Stimulated activated memory B cell treated with anti-CD40 and anti-IgM and Interleukin-4, amounts not matched to agents 10 μg/mL and 1 μg/mL and 100 μg/mL, for 72 hours (primary cell): ENCODE results near the gene SINHCAF.
A peak's percentile ranks its signal among the peaks of the same experiment; 100 is the strongest.
"Not testable (repeated sequence)": the region's sequence is repeated elsewhere in the genome, so short reads cannot be mapped to it uniquely, and the experiment has no call there.

Source experiments
- ATAC-seq: fragments of 150-1000 bp; cut with Tn5 transposase; 2 replicates; pipeline ENCODE4 v1.10.0; 2021
- H3K27ac Mint-ChIP-seq: one replicate; pipeline ENCODE4 v1.8.0; 2022; ENCODE audit warnings: mild to moderate bottlenecking, mixed read lengths
- H3K27me3 Mint-ChIP-seq: one replicate; pipeline ENCODE4 v1.8.0; 2022; ENCODE audit warnings: mixed read lengths
- H3K36me3 Mint-ChIP-seq: one replicate; pipeline ENCODE4 v1.8.0; 2022; ENCODE audit warnings: mixed read lengths
- H3K4me1 Mint-ChIP-seq: one replicate; pipeline ENCODE4 v1.8.0; 2022; ENCODE audit warnings: mixed read lengths
- H3K4me3 Mint-ChIP-seq: one replicate; pipeline ENCODE4 v1.8.0; 2022; ENCODE audit warnings: mild to moderate bottlenecking, moderate library complexity, mixed read lengths
- H3K9me3 Mint-ChIP-seq: one replicate; pipeline ENCODE4 v1.8.0; 2022; ENCODE audit warnings: mixed read lengths

SINHCAF gene

GRCh38 chr12:31245822-31246469 is 80.0 kb downstream of the SINHCAF start:
- H3K4me3 Mint-ChIP-seq: no peak overlapping the region
- no peak for ATAC-seq
- H3K27ac Mint-ChIP-seq: no peak overlapping the region
- H3K36me3 Mint-ChIP-seq: no peaks in the 10 kb centered on the region
- H3K9me3 Mint-ChIP-seq: no peaks in the 10 kb centered on the region
- H3K27me3 Mint-ChIP-seq: no peaks in the 10 kb centered on the region
- no peaks in the 10 kb centered on the region for H3K4me1 Mint-ChIP-seq

GRCh38 chr12:31242418-31242817 is 83.5 kb downstream of the SINHCAF start:
- not testable (repeated sequence) for H3K27ac Mint-ChIP-seq, H3K9me3 Mint-ChIP-seq, H3K36me3 Mint-ChIP-seq, H3K4me3 Mint-ChIP-seq, H3K4me1 Mint-ChIP-seq, ATAC-seq
- peaks cover 11% of the 10 kb centered on the region for H3K27me3 Mint-ChIP-seq

DNA sequence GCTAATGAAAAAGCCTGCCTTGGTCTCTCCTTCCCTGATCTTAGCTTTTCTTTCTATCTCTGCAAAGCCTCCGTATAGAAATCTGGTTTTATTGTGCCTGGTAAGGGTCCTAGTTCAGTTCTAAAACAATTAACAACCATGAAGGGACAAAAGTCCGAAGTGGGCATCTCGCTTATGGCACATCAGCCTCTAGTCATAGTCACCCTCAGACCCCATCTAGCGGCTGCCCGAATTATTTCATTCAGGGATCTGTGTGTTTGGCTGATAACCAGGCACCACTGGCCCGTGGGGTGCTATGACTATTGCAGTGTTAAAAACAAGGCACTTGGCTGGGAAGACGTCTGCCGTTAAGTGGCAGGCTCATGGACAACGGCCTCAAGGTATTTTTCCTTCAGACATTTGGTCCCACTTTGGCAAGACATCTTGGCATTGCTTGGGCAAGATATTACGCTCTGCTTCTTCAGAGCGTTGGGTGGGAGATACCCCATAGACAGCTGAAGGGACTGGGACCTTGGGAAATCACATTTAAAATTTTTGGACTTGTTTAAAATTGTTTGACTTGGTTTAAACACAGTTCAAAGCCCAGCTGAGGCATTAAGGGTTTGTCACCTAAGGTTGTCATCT is 87.1 kb downstream of the SINHCAF start:
- H3K4me3 Mint-ChIP-seq: no peak overlapping the region
- H3K36me3 Mint-ChIP-seq: no peaks in the 10 kb centered on the region
- H3K4me1 Mint-ChIP-seq: peaks cover 17% of the 10 kb centered on the region
- peaks cover 37% of the 10 kb centered on the region for H3K27me3 Mint-ChIP-seq
- H3K27ac Mint-ChIP-seq: no peak overlapping the region
- H3K9me3 Mint-ChIP-seq: no peaks in the 10 kb centered on the region
- ATAC-seq: peak; percentile 72

DNA sequence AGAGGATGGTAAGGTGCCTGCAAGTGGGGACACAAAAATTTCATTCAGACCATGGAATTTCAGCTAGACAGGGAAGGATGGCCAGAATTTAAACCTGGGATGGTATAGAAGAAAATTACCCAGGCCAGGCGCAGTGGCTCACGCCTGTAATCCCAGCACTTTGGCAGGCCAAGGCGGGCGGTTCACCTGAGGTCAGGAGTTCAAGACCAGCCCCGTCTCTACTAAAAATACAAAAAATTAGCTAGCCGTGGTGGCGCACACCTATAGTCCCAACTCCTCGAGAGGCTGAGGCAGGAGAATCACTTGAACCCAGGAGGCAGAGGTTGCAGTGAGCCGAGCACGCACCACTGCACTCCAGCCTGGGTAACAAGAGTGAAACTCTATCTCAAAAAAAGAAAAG is 87.6 kb downstream of the SINHCAF start:
- not testable (repeated sequence) for H3K4me3 Mint-ChIP-seq, ATAC-seq, H3K36me3 Mint-ChIP-seq, H3K27ac Mint-ChIP-seq, H3K9me3 Mint-ChIP-seq
- peaks cover 39% of the 10 kb centered on the region for H3K27me3 Mint-ChIP-seq
- H3K4me1 Mint-ChIP-seq: peaks cover 17% of the 10 kb centered on the region

DNA sequence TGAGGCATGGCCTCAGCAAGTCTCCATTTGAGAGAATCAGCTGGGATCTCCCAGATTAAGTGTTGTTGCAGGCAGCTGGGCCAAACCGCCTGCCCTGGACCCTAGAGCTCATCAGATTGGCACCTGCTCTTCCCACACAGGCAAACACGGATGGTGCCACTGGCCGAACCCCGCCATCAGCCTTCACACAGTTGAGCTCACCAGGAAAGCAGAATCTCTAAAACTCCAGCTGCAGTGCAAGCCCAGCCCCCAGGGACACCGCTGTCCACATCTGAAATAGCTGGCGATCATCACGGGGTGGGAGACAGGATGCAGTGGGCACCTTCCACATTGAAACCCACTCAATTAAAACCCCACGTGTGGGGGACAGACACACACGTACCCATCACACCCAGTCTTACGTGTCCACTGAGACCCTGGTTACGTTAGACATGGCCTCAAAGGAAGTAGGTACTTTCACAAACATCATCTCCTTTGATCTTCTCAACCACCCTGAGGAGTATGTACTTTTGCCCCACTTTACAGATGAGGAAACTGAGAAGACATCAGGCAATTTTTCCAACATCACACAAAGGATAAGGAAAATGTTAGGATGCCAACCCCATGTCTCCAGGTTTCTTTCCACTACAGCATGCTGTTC is 88.8 kb downstream of the SINHCAF start:
- H3K9me3 Mint-ChIP-seq: no peaks in the 10 kb centered on the region
- H3K4me3 Mint-ChIP-seq: no peak overlapping the region
- peak; percentile 78 for ATAC-seq
- H3K4me1 Mint-ChIP-seq: peaks cover 17% of the 10 kb centered on the region
- H3K27ac Mint-ChIP-seq: peak overlapping the region; percentile 44
- peaks cover 39% of the 10 kb centered on the region for H3K27me3 Mint-ChIP-seq
- no peaks in the 10 kb centered on the region for H3K36me3 Mint-ChIP-seq

GRCh38 chr12:31235868-31236395 is 90.0 kb downstream of the SINHCAF start:
- Mint-ChIP-seq H3K4me3 (no peak overlapping the region), H3K27ac (no peak overlapping the region), H3K27me3 (peaks cover 48% of the 10 kb centered on the region), H3K36me3 (no peaks in the 10 kb centered on the region), H3K9me3 (peaks cover 4% of the 10 kb centered on the region), H3K4me1 (peaks cover 17% of the 10 kb centered on the region)
- no peak for ATAC-seq

GRCh38 chr12:31234955-31235867 is 90.7 kb downstream of the SINHCAF start:
- Mint-ChIP-seq H3K27me3 (peaks cover 48% of the 10 kb centered on the region), H3K9me3 (peaks cover 4% of the 10 kb centered on the region), H3K4me3 (no peak overlapping the region), H3K36me3 (no peaks in the 10 kb centered on the region), H3K4me1 (peaks cover 17% of the 10 kb centered on the region), H3K27ac (no peak overlapping the region)
- no peak for ATAC-seq

- no peaks in the 10 kb centered on the region for H3K36me3 Mint-ChIP-seq
- peaks cover 4% of the 10 kb centered on the region for H3K9me3 Mint-ChIP-seq
- peaks cover 17% of the 10 kb centered on the region for H3K4me1 Mint-ChIP-seq
- peaks cover 48% of the 10 kb centered on the region for H3K27me3 Mint-ChIP-seq
- H3K4me3 Mint-ChIP-seq: no peak overlapping the region
- H3K27ac Mint-ChIP-seq: no peak overlapping the region
- no peak for ATAC-seq
Measured at GRCh38 chr12:31234053-31234840, 91.7 kb downstream of the SINHCAF start.

- Mint-ChIP-seq H3K4me1 (peaks cover 12% of the 10 kb centered on the region), H3K27me3 (peaks cover 45% of the 10 kb centered on the region), H3K36me3 (no peaks in the 10 kb centered on the region), H3K4me3 (no peak overlapping the region), H3K27ac (no peak overlapping the region), H3K9me3 (peaks cover 4% of the 10 kb centered on the region)
- no peak for ATAC-seq
Measured at GRCh38 chr12:31233061-31233730, 92.8 kb downstream of the SINHCAF start.

DNA sequence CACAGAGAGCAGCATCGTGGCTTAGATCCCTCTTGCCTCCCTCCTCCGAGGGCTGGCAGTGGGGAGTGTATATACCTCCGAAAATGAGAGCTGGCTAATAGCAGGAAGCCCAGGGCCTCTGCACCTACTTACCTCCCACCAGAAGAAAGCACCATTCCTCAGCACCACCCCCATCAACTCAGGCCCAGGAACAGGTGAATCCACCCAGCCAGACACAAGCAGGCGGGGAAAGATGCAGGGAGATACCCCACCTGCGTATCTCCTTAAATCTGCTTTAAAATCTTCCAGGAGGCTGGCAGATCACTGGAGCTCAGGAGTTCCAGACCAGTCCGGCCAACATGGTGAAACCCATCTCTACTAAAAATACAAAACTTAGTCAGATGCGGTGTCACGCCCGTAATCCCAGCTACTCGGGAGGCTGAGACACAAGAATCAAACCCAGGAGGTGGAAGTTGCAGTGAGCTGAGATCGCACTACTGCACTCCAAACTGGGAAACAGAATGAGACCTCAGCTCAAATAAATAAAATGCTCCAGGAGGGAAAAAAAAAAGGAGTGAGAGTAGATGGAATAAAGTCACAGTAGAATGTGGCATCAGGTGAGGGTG is 93.5 kb downstream of the SINHCAF start:
- peaks cover 8% of the 10 kb centered on the region for H3K4me1 Mint-ChIP-seq
- H3K27ac Mint-ChIP-seq: no peak overlapping the region
- no peak for ATAC-seq
- H3K4me3 Mint-ChIP-seq: no peak overlapping the region
- peaks cover 4% of the 10 kb centered on the region for H3K9me3 Mint-ChIP-seq
- peaks cover 38% of the 10 kb centered on the region for H3K27me3 Mint-ChIP-seq
- H3K36me3 Mint-ChIP-seq: no peaks in the 10 kb centered on the region

GRCh38 chr12:31231611-31232360 is 94.2 kb downstream of the SINHCAF start:
- no peak overlapping the region for H3K27ac Mint-ChIP-seq
- peaks cover 4% of the 10 kb centered on the region for H3K9me3 Mint-ChIP-seq
- no peak for ATAC-seq
- H3K4me3 Mint-ChIP-seq: no peak overlapping the region
- H3K4me1 Mint-ChIP-seq: peaks cover under 1% of the 10 kb centered on the region
- H3K27me3 Mint-ChIP-seq: peaks cover 31% of the 10 kb centered on the region
- H3K36me3 Mint-ChIP-seq: no peaks in the 10 kb centered on the region
